Activated CD4-positive, alpha-beta T cell treated with anti-CD3 and anti-CD28 coated beads for 4 hours (primary cell): ENCODE results near the gene FKBP10.
A peak's percentile ranks its signal among the peaks of the same experiment; 100 is the strongest.

Experiments used
- DNase-seq, 2 donors: peaks; one replicate each; pipeline ENCODE4 v3.0.0-alpha.2; 2020

Gene FKBP10

GRCh38 chr17:41782142-41782541, 30.7 kb upstream of the FKBP10 start:
- DNase-seq, result no peak

- no peak for DNase-seq
Observed at GRCh38 chr17:41784207-41784744, 28.5 kb upstream of the FKBP10 start.

DNA sequence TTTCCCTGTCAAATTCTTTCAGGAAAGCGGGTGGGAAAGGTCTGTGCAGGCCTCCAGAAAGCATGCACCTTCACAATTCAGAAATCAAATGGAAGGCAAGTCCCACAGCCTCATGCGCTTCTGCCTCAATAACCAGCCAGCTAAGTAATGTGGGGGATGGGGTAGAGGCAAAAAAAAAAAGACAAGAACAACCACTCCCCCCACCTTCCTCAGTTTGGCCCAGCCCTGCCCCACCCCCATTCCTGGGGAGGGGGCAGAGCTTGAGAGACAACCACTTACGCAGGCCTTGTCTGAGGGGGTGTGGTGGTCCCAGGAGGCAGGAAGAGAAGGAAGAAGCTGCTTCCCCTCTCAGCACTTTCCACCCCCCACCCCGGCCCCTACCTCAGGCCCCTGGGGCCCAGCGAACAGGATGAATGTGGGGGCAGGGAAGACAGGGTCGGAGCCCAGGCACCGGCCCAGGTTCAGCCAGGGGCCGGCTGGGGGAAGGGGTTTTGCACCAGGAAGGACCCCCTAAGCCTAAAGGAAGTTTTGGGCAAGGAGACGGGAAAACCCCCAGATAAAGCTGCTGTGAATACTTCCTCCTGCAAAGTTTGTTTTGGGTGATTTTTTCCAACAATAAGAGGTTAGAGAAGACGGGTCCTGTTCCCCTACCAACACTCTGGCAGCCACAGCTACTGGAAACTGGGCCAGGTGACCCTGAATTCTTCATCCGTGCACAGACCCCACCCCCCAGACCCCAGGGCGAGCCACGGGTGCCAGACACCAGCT, 27.5 kb upstream of the FKBP10 start:
- no peak for DNase-seq

GRCh38 chr17:41785859-41786226, 27.0 kb upstream of the FKBP10 start:
- no peak for DNase-seq

DNA sequence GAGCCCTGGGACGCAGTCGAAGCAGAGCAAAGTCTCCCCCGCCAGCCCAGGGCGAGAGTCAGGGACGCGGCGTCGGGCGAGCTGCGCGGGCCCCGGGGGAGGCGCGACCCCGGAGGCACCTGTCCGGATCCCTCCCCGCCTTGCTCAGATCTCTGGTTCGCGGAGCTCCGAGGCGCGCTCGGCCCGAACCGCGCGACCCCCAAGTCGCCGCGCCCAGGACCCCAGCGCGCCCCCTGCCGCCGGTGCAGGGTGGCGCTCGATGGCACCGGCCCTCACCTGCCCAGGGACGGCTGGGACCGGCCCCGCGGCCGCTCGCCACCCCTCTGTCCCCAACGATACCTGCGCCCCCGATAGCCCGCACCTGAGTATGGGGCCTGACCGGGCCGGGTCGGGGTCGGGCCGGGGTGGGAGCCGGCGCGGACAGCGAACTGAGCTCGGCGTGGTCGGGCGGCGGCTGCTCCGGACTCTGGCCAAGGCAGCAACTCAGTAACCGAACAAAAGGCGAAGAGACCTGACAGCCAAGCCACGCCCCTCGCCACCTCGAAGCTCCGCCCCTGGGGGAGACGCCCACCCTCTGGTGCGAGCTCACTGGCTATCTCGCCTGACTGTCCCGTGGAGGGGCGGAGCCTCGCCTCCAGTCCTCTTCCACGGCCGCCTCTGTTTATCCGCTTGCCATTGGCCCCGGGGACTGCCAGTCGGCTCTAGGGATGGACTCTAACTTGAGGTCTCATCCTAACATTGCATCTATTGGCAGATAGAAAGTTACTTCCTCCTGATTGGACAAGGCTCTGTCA, 26.4 kb upstream of the FKBP10 start, which contains the start of gene JUP:
JUP (minus strand) TSS at position 485 of the 794 bp plus-strand sequence. CDS start 14,857 bp downstream, outside the sequence.
- DNase-seq, result peak; percentile 82 to 88

DNA sequence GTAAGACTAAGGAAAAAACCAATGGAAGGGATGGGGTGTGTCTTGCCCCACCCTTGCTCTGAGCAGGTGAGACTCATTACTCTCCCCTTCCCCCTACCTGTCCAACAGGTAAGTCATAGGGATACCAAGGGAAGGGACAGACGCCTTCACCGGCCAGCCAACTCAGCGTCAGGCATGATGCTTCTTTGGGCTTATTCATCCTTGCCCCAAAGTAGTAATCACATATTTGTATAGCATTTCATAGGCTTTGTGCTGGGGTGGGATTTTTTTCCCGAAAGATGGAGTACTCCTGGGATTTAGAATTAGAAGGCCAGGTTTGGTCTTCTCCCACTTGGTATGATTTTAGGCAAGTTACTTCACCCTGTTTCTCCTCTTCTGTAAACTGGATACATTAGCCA, 25.8 kb upstream of the FKBP10 start:
- no peak for DNase-seq

GRCh38 chr17:41792845-41793783, 19.7 kb upstream of the FKBP10 start:
- no peak for DNase-seq

DNA sequence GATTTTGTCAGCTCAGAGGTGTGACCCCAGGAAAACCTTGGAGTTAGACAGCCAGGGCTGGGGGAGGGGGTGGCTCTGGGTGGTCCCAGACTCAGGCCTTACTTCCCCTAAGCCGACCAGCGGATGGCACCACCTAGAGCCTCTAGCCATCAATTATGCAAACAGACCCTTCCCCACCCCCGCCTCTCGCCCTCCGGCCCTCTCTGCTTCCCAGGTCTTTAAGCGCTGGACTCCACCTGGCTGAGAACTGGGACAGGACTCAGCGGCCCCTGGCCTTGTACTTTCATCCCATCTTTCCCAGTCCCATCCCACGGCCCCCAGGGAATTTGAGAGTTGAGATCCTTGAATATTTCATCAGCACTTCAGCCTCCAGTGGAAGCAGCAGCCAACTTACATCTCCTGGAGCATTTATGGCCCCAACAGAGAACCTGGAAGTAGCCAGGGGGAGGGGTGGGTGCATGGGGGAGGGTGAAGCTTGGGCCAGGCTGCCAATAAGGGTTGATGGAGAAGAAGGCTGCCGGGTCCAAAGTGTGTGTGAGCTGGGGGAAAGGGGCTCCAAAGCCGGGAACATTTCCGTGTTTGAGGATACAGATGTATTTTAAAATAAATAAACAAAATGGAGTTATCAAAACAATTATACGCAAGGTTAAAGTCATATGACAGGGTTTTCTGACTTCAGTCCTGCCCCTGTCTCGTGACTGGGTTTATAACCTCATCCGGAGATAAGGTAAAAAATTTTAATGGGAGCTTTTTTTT, 18.8 kb upstream of the FKBP10 start:
- DNase-seq, result no peak

GRCh38 chr17:41794540-41794975, 18.2 kb upstream of the FKBP10 start:
- no peak for DNase-seq

DNA sequence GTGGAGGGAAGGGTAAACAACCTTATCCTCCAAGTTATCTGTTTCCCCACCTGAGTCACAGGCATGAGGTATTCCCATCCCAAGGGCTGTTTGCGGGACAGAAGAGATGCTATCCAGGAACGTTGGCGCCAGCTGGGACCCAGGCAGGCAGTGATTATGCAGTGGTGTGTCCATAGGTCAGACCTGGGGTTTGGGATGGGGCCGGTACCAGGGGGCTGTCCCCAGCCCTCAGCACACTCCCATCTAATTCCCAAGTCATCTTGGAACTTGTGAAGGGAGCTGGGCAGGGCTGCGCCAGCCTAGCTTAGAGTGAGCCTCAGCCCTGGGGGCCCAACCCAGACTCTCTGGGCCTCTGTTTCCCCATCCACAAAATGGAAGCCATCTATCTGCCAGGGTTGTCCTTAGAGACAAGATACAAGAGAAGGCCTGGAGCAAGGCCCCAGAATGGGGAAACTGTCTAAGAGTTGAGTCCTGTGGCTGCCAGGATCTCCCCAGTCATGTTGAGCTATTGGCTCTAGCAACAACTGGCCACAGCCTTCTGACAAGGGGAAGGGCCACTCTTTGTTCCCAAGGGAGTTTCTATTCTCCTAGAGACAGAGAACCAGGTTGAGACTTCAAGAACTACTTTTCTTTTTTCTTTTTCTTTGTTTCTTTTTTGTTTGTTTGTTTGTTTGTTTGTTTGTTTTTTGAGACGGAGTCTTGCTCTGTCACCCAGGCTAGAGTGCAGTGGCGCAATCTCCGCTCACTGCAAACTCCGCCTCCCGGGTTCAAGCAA, 16.5 kb upstream of the FKBP10 start:
- no peak for DNase-seq

- no peak for DNase-seq
Observed at GRCh38 chr17:41797377-41797776, 15.4 kb upstream of the FKBP10 start.

GRCh38 chr17:41799366-41799765, 13.4 kb upstream of the FKBP10 start:
- no peak for DNase-seq

- no peak for DNase-seq
Observed at GRCh38 chr17:41800601-41801373, 12.0 kb upstream of the FKBP10 start.

DNA sequence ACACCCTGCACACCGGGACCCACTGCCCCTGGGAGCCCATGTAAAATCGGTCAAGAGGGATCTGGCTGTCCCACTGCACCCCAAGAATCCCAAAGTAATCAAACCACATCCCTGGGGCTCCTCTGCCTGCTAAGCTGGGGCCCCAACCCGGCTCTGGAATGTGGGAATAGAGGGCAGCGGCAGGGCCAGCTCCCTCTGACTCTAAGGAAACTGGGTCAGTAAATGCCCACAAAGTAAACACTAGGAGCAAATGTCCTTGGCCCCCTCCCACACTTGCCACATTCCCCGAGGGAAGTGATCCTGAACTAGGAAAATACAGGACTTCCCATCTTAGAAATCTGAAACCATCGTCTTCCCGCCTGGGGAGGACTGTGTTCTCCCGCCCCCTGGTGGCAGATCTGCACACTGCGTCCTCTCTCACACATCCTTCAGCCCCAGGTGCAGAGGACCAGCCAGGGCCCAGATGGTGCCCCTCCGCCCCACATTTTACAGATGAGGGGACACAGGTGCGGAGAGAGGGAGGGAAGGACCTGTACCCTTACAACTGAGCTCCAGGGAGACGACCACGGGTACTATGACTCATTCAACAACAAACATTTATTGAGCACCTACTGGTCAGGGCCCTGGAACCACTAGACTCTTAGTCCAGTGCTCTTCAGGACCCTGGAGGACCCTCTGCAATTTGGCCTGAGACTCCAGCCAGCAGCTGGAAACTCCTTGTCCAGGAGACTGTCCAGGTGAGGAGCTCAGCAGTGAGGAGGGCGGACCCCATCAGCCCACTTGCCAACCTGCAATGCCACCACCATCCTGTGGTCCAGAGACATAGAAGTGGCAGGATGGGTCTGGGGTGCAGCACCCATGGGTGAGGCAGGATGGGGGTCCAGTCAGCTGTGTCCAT, 11.2 kb upstream of the FKBP10 start:
- peak; percentile 70 to 77 for DNase-seq

GRCh38 chr17:41803049-41804020, 9.5 kb upstream of the FKBP10 start:
- DNase-seq, result no peak

DNA sequence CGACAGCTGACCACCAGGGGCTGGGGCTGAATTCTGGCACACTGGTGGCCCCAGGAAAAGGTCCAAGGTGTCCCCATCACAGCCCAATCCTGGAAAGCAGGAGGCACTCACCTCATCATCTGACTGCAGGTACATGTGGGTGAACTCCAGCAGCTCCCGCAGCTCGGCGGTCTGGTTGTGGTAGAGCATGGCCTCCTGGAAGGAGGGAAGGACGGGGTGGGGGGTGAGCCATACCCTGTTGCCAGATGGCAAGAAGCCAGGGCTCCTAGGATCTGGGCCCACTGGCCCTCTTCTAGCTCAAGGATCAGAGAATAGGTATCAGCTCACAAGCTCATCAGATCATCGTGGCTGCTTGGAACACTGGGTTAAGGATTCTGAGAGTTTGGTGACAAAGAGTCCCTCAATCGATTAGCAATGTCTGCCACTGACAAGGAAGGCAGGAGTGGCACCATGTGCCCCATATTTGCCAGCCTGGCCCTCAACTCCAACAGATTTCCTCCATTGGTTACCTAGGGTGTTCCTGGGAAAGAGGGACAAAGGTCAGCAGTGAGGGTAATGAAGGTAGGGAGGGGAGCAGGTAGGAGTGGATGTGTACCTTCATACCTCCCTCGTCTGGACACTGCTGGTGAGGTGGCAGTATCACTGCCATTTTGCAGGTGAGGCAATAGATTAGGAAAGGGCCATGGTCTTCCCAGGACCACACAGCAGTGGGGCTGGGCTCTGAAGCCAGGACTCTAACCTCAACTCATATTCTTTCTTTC, 5.9 kb upstream of the FKBP10 start:
- DNase-seq, result no peak
